Epithelial cell of esophagus (primary cell): ENCODE results near the gene RENBP.

Experiments used
- DNase-seq: peaks from one replicate; pipeline ENCODE4 v3.0.0; 2010; ENCODE audit warnings: low read depth
- H3K4me3 ChIP-seq: 2 replicates; pipeline ENCODE4 v1.5.1; 2011; ENCODE audit warnings: mild to moderate bottlenecking, low read length, control low read depth
- TF ChIP-seq, protein P1 (sequence below): IDR thresholded peaks from 2 replicates; pipeline ENCODE4 v1.5.1; 2011; ENCODE audit warnings: low read depth, mild to moderate bottlenecking, low read length, control low read depth, inconsistent platforms; ENCODE audit not compliant: insufficient read depth; ENCODE audit errors: missing control alignments

Gene RENBP

GRCh38 chrX:153938226-153938786 is 6.1 kb downstream of the RENBP start:
- DNase-seq = no peak
- H3K4me3 ChIP-seq = no peak overlapping the region
- TF ChIP-seq, protein P1, sequence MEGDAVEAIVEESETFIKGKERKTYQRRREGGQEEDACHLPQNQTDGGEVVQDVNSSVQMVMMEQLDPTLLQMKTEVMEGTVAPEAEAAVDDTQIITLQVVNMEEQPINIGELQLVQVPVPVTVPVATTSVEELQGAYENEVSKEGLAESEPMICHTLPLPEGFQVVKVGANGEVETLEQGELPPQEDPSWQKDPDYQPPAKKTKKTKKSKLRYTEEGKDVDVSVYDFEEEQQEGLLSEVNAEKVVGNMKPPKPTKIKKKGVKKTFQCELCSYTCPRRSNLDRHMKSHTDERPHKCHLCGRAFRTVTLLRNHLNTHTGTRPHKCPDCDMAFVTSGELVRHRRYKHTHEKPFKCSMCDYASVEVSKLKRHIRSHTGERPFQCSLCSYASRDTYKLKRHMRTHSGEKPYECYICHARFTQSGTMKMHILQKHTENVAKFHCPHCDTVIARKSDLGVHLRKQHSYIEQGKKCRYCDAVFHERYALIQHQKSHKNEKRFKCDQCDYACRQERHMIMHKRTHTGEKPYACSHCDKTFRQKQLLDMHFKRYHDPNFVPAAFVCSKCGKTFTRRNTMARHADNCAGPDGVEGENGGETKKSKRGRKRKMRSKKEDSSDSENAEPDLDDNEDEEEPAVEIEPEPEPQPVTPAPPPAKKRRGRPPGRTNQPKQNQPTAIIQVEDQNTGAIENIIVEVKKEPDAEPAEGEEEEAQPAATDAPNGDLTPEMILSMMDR = no peak

GRCh38 chrX:153937056-153937455 is 7.4 kb downstream of the RENBP start:
- TF ChIP-seq, protein P1 = no peak

GRCh38 chrX:153935326-153935851 is 9.1 kb downstream of the RENBP start:
- peak overlapping the region; percentile 43 for H3K4me3 ChIP-seq
- no peak for DNase-seq
- TF ChIP-seq, protein P1 = no peak

More at GRCh38 chrX:153937056-153937455, 7.4 kb downstream of the RENBP start:
- DNase-seq = no peak
- H3K4me3 ChIP-seq = no peak overlapping the region

DNA sequence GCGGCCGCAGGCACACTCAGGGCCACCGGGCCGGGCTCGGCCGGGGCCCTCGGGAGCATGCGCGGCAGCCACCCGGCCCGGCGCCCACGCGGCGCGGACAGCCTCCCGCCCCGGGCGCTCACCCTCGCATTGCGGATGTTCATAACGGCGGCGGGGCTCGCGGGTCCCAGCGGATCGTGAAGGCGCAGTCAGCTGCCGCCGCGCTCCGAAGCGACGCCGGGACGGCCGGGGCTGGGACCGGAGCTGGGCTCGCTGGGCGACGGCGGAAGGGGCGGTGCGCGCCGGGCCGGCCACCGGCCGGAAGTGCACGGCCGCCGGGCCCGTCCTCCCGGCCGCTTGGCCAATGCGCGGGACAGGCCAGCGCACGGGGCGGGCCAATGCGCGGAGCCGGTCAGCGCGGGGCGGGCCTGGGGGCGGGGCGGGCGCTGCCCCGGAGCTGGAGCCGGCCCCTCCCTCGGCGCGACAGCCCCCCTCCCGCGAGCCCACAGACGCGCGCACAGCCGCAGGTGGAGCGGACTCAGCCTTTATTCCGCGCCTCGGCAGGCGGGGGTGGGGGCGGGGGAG is 9.6 kb downstream of the RENBP start, which contains the start of gene NAA10:
TSS of gene NAA10 (minus strand) at position 276 of the 564 bp plus-strand sequence. CDS start at position 143, 133 bp downstream.
- TF ChIP-seq, protein P1 = no peak
- DNase-seq = peak; percentile 77
- H3K4me3 ChIP-seq = peak within 1 kb of the TSS; percentile 56

- H3K4me3 ChIP-seq = peak overlapping the region; percentile 56
- TF ChIP-seq, protein P1 = no peak
- no peak for DNase-seq
Measured at GRCh38 chrX:153934148-153934761, 10.2 kb downstream of the RENBP start.

DNA sequence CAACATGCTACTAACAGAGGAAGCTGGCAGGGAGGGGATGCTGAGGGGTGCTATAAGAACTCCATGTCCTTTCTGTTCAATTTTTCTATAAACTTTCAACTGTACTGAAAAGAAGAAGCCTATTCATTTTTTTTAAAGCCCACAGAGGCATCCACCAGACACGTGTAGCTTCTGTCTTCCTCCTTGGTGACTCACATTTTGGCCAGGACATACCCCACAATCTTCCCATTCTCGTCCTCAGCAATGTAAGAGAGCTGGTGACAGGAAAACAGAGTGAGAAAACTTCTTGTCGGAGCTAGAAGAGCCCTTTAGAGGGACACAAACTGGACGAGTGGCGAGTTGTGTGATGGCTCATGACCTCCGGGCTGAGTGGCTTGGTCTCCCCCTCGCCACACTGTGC is 10.7 kb downstream of the RENBP start:
- TF ChIP-seq, protein P1 = no peak
- peak overlapping the region; percentile 56 for H3K4me3 ChIP-seq
- peak; percentile 29 for DNase-seq
